Endometrium (tissue), 2 donors: ENCODE data around the gene RECQL.
"Not testable (repeated sequence)": the region's sequence is repeated elsewhere in the genome, so short reads cannot be mapped to it uniquely, and the experiment has no call there.

Experiments
- FAIRE-seq: peaks from 2 replicates; lab custom pipeline; 2012; peaks lifted over from hg19 to GRCh38; lab: Jason Lieb, UNC
- donor health status: control.
- donor health status: control.

RECQL gene

DNA sequence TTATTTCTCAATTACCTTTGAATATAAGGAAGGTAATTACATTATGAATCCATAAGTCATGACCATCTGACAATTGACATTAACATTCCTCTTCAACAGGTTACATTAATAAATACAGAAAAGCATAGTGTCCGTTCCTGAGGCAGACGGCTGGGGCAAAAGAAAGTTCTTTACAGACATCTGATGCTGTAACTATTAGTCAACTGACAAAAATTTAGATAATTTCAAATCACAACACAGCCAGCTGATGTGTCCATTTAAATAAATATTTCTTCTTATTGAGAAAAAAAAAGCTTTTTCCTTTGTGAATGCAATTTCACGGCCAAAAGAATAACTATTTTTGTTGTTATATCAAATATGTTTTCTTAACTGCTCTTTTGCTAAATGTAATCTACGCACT, 73.2 kb downstream of the RECQL start:
- FAIRE-seq: no peak

DNA sequence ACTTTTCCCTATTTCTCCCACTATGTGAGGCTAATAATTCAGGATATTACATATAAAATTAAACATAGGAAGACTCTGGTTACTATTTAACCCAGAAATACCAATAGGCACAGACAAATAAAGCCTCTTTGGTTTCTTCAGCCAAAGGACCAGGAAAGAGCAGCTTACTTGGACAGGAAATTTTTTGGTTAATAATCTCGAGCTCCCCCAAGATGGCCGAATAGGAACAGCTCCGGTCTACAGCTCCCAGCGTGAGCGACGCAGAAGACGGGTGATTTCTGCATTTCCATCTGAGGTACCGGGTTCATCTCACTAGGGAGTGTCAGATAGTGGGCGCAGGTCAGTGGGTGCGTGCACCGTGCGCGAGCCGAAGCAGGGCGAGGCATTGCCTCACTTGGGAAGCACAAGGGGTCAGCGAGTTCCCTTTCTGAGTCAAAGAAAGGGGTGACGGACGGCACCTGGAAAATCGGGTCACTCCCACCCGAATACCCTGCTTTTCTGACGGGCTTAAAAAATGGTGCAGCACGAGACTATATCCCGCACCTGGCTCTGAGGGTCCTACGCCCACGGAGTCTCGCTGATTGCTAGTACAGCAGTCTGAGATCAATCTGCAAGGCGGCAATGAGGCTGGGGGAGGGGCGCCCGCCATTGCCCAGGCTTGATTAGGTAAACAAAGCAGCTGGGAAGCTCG, 82.3 kb downstream of the RECQL start:
- FAIRE-seq: not testable (repeated sequence)
